ENCODE data around the gene CSE1L. TPM values are rescaled to one million over a fixed set of nuclear protein-coding genes. Genes with fewer than 3 reads are reported as not detected.

CSE1L gene
- polyA plus RNA-seq, 4 donors: 11.9 to 47.7 (median 23.3) TPM

GRCh38 chr20:49140411-49140810 lies 94.3 kb downstream of the CSE1L start:
- DNase-seq (no peak), FAIRE-seq (no peak)
- H3K36me3 ChIP-seq (ENCODE audit: control insufficient read depth in 3 of 3, insufficient read depth in 2 of 3, low read depth in 1 of 3, low read length in 3 of 3): peaks cover 3 to 30% (median 9%) of the 10 kb centered on the region in 3 donors

DNA sequence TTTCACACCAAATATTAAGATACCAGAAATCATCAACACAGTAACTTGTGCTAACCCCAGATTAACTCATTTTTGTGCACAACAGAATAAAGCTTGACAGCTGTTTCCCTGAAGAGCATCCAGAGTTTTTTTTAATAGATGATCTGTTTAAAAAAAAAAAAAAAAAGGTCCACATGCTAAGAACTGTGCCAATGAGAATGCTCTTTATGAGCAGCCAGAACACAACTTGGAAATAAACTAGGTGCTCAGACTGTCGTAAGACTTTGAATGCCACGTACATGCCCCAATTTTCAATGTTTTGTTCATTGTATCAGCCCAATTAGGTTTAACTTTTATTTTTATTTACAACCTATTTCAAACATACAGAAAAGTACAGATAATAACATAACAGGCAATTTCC lies 94.7 kb downstream of the CSE1L start:
- no peak for DNase-seq
- WGBS, 3 donors: 57 to 95% (median 85%) methylated on average over 2 of the region's 2 CpGs
- Histone ChIP-seq H3K27ac (ENCODE audit: low read depth in 1 of 3, low read length in 2 of 3) (no peak overlapping the region), H3K36me3 (ENCODE audit: control insufficient read depth in 3 of 3, insufficient read depth in 2 of 3, low read depth in 1 of 3, low read length in 3 of 3) (peaks cover 3 to 33% (median 8%) of the 10 kb centered on the region in 3 donors), H3K9me3 (ENCODE audit: control insufficient read depth in 2 of 2, insufficient read depth in 1 of 2, low read depth in 1 of 2, low read length in 1 of 2) (no peaks in the 10 kb centered on the region), H3K4me1 (ENCODE audit: control insufficient read depth in 3 of 3, insufficient read depth in 2 of 3, low read depth in 1 of 3, low read length in 2 of 3) (no peaks in the 10 kb centered on the region), H3K27me3 (ENCODE audit: control insufficient read depth in 3 of 3, insufficient read depth in 3 of 3, low read length in 3 of 3) (no peaks in the 10 kb centered on the region), H3K4me3 (ENCODE audit: low read depth in 1 of 3, low read length in 3 of 3) (no peak overlapping the region)
- FAIRE-seq: no peak

More at GRCh38 chr20:49140411-49140810, 94.3 kb downstream of the CSE1L start:
- H3K9me3 ChIP-seq (ENCODE audit: control insufficient read depth in 2 of 2, insufficient read depth in 1 of 2, low read depth in 1 of 2, low read length in 1 of 2): no peaks in the 10 kb centered on the region
- H3K4me1 ChIP-seq (ENCODE audit: control insufficient read depth in 3 of 3, insufficient read depth in 2 of 3, low read depth in 1 of 3, low read length in 2 of 3): no peaks in the 10 kb centered on the region
- H3K27me3 ChIP-seq (ENCODE audit: control insufficient read depth in 3 of 3, insufficient read depth in 3 of 3, low read length in 3 of 3): no peaks in the 10 kb centered on the region
- no peak overlapping the region for H3K27ac ChIP-seq (ENCODE audit: low read depth in 1 of 3, low read length in 2 of 3)
- no peak overlapping the region for H3K4me3 ChIP-seq (ENCODE audit: low read depth in 1 of 3, low read length in 3 of 3)
- 37 to 54% (median 52%) methylated on average over 2 of the region's 2 CpGs for WGBS, 3 donors

Other genes starting within 250 kb of the CSE1L start
- 1 to 10 TPM; 1.8 to 9.9 (median 8.0) TPM for gene PREX1, start 218.3 kb upstream of the CSE1L start, polyA plus RNA-seq
- gene ARFGEF2, start 124.6 kb upstream of the CSE1L start, polyA plus RNA-seq: 10 to 100 TPM; 10.8 to 36.1 (median 14.2) TPM
- gene STAU1, start 142.0 kb downstream of the CSE1L start, polyA plus RNA-seq: 100 to 1,000 TPM in 1 of 4 donors, 10 to 100 TPM in 3; 47.1 to 116 (median 65.4) TPM
- gene DDX27, start 173.1 kb downstream of the CSE1L start, polyA plus RNA-seq: 10 to 100 TPM; 32.0 to 48.9 (median 34.9) TPM
- gene ZNFX1, start 231.7 kb downstream of the CSE1L start, polyA plus RNA-seq: 10 to 100 TPM in 3 of 4 donors, 1 to 10 TPM in 1; 9.9 to 13.4 (median 11.9) TPM